ENCODE data around the gene NCAPD3. TPM values are rescaled to one million over a fixed set of nuclear protein-coding genes. Genes with fewer than 3 reads are reported as not detected.

The NCAPD3 gene
- total and polyA plus RNA-seq, 2 donors from 2014 or later = 3.7 to 21.3 TPM

DNA sequence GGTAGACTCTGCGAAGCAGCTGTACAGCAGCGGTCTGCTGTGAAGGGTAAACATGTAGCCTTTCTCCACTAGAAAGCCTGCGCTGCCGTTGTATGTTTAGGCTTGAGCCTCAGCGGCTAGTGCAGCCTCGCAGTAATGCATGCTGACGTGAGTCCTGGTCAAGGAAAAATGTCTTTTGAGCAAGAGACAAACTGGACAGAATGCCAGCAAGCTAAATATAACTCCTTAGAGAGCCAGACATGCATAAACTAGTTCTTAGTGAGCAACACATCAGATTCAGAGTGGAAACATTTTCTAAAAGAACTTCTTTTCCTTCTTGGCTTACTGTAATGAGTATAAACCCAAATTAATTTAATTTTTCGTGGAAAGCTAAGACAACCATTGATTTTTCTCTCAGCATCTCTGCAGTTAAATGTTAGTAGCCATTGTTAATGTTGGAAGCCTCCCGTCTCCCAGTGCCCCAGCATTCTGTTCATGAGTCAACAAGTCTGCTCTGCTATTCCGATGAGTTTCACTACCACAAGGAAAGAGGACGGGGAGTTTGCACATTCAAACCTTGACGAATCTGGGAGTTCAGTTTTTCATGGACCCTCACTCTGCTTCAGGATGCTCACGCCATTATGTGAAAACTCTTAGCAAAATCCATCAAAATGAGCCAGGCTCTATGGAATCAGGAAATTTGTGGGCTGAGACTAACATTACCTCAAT is 103.5 kb downstream of the NCAPD3 start:
- Histone ChIP-seq H3K9me3 (ENCODE audit: control insufficient read depth in 2 of 3, insufficient read depth in 1 of 3, low read length in 3 of 3) (no peaks in the 10 kb centered on the region), H3K27ac (ENCODE audit: low read depth in 2 of 2, low read length in 2 of 2) (peak overlapping the region; percentile 51 to 89), H3K9ac (ENCODE audit: low read length in 3 of 3) (peak overlapping the region in 1 of 3 donors; percentile 56), H3K36me3 (ENCODE audit: control insufficient read depth in 2 of 3, insufficient read depth in 3 of 3, low read length in 3 of 3) (no peaks in the 10 kb centered on the region), H3K4me1 (ENCODE audit: control insufficient read depth in 2 of 3, insufficient read depth in 2 of 3, low read depth in 1 of 3, low read length in 3 of 3) (peaks cover 0 to 9% (median 0%) of the 10 kb centered on the region in 3 donors), H3K27me3 (ENCODE audit: control insufficient read depth, insufficient read depth, low read length) (no peaks in the 10 kb centered on the region), H3K4me3 (ENCODE audit: low read length in 3 of 3) (peak overlapping the region in 1 of 3 donors; percentile 19)
- intact Hi-C loops (cut with DNase I) = no loop called here
- TF ChIP-seq CTCF (IDR thresholded peaks at IDR 0.05; ENCODE audit: borderline replicate concordance, extremely low read depth, insufficient read depth) = no peak
- DNase-seq = peak in 3 of 5 donors; percentile 18 to 82 (median 78)
- FAIRE-seq = no peak

GRCh38 chr11:134119094-134119493 is 104.7 kb downstream of the NCAPD3 start:
- Histone ChIP-seq H3K36me3 (ENCODE audit: control insufficient read depth in 2 of 3, insufficient read depth in 3 of 3, low read length in 3 of 3) (no peaks in the 10 kb centered on the region), H3K9me3 (ENCODE audit: control insufficient read depth in 2 of 3, insufficient read depth in 1 of 3, low read length in 3 of 3) (no peaks in the 10 kb centered on the region), H3K4me3 (ENCODE audit: low read length in 3 of 3) (no peak overlapping the region), H3K27me3 (ENCODE audit: control insufficient read depth, insufficient read depth, low read length) (no peaks in the 10 kb centered on the region), H3K4me1 (ENCODE audit: control insufficient read depth in 2 of 3, insufficient read depth in 2 of 3, low read depth in 1 of 3, low read length in 3 of 3) (peaks cover 0 to 9% (median 0%) of the 10 kb centered on the region in 3 donors), H3K9ac (ENCODE audit: low read length in 3 of 3) (no peak overlapping the region), H3K27ac (ENCODE audit: low read depth in 2 of 2, low read length in 2 of 2) (no peak overlapping the region)
- no peak for TF ChIP-seq CTCF (IDR thresholded peaks at IDR 0.05; ENCODE audit: borderline replicate concordance, extremely low read depth, insufficient read depth)
- no peak for FAIRE-seq
- DNase-seq = no peak
- intact Hi-C loops (cut with DNase I) = no loop called here

DNA sequence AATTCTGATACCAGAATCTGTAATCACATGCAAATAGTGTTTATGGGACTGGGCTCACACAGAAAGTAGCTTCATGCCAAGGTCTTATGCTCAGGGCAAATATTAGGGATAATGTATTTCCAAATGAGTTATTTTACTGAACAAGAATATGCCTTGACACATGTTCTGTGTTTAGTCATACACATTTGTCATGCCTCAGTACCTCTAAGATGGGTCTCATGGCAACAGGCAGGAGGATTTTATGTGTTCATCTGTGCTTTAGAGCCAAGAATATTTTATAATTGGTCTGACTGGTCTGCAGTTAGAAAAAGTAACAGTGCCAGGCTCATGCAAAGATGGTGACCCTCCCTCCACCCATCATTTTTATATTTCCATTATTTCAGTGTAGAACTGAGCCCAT is 105.8 kb downstream of the NCAPD3 start:
- DNase-seq = no peak
- no peak overlapping the region for H3K4me3 ChIP-seq (ENCODE audit: low read length in 3 of 3)
- TF ChIP-seq CTCF (IDR thresholded peaks at IDR 0.05; ENCODE audit: borderline replicate concordance, extremely low read depth, insufficient read depth) = no peak
- no peaks in the 10 kb centered on the region for H3K36me3 ChIP-seq (ENCODE audit: control insufficient read depth in 2 of 3, insufficient read depth in 3 of 3, low read length in 3 of 3)
- no peak overlapping the region for H3K27ac ChIP-seq (ENCODE audit: low read depth in 2 of 2, low read length in 2 of 2)
- FAIRE-seq = no peak
- H3K4me1 ChIP-seq (ENCODE audit: control insufficient read depth in 2 of 3, insufficient read depth in 2 of 3, low read depth in 1 of 3, low read length in 3 of 3) = peaks cover 0 to 9% (median 0%) of the 10 kb centered on the region in 3 donors
- no peak overlapping the region for H3K9ac ChIP-seq (ENCODE audit: low read length in 3 of 3)
- intact Hi-C loops (cut with DNase I) = no loop called here
- no peaks in the 10 kb centered on the region for H3K9me3 ChIP-seq (ENCODE audit: control insufficient read depth in 2 of 3, insufficient read depth in 1 of 3, low read length in 3 of 3)
- no peaks in the 10 kb centered on the region for H3K27me3 ChIP-seq (ENCODE audit: control insufficient read depth, insufficient read depth, low read length)
